Activated naive CD4-positive, alpha-beta T cell (primary cell): ENCODE results near the gene EFNA2.
"Not testable (repeated sequence)": the region's sequence is repeated elsewhere in the genome, so short reads cannot be mapped to it uniquely, and the experiment has no call there.

Experiments
- DNase-seq, 4 experiments: peaks; one replicate each; lab custom pipeline; 2025; lab: John Stamatoyannopoulos, UW

EFNA2 gene

DNA sequence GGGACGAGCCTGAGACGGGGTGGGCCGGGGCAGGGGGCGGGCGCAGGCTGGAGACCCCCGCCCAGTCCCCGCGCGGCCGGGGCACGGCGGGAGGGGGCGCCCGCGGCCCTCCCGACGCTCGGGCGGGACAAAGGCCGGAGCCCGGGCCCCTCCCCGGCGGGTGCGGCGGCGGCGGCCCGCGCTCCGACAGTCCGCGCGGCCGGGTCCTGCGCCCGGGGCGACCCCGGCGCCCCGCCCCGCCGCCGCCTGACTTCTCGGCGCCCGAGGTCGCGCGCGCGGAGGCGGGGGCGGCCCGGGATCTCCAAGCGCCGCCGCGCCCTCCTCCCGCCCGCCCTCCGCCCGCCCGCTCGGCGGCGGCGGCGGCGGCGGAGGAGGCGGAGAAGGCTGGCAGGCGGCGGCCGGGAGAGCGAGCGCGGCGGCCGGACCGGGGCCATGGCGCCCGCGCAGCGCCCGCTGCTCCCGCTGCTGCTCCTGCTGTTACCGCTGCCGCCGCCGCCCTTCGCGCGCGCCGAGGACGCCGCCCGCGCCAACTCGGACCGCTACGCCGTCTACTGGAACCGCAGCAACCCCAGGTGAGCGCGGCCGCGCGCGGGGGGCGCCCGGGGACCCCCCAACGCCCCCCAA is at the start of gene EFNA2:
TSS of gene EFNA2 (plus strand) at position 137 of the 624 bp plus-strand sequence. CDS start at position 433, 296 bp downstream.
- no peak for DNase-seq

DNA sequence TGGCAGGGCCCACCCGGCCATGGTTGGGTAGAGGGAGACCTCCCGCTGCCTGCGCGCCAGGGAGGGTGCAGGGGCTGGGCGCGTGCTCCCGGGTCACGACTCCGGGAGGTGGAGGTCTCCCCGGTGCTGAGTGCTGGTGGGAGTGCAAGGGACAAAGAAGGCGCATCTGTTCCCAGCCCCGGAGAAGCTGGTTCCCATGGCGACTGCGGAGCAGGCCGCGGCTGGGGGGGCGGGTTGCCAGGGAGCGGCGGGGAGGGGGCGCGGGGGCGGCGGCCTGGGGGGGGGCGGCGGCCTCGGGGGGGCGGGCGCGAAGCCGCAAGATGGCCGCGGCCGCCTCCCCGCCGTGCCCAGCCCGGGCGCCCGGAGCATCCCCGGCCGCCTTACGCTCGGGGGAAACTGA is 49.1 kb upstream of the EFNA2 start:
- DNase-seq, result no peak

DNA sequence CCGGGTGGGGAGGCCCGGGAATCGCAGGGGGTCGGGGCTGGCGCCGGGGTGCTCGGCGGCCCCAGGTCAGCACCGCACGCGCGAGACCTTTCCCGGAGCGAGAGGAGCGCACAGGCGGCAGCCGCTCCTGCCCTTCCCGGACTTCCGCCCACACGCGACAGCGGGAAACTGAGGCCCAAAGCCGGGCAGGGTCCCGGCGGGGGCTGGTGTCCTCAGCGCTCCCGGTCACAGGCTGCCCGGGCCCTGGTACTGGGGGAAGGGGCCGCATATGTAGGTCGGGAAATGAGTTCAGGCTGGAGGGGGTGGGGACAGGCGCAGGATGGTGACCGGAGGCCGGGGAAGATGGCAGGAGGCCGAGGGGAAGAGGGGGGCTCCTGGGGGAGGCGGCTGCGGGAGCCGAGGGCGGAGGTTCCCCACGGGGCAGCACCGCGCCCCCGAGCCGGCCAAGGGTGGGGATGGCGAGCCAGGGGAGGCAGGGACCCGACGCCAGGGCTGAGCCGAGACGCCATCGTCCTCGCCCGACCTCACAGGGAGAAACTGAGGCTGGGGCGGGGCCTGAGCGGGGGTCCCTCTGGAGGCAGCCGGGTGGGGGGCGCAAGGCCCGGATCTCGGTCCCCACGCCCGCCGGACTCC is 48.5 kb upstream of the EFNA2 start:
- no peak for DNase-seq

DNA sequence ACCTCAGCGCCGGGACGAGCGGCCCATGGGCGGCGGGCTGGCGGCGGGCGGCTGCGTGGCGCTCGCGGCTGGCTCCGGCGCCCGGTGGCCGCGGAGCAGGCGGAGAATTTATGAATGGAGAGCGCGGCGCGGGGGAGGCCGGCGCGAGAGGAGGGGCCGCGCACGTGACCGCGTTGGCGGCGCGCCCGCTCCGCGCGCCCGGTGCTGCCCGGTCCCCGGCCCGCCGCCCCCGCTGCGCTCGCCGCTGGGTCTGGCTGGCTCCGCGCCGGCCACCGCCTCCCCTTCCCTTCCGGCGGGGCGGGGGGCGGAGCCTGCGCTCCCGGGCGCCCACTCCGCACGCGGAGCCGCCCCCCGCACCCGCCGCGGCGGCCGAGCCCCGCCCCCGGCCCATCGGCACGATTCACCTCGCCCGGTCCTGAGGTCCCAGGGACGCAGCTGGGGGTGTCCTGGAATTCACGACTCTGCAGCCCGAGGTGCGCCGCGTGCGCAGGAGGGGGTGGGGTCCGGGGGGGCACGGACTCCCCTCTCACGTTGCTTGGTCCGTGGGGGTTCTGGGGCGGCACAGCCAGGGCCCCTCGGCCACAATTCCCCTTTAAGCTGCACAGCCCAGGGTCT is 47.8 kb upstream of the EFNA2 start, which contains the start of gene CBARP:
TSS of gene CBARP (minus strand) at position 252 of the 615 bp plus-strand sequence. CDS start 1,905 bp downstream, outside the sequence.
- DNase-seq, result peak in 1 of 4 experiments; percentile 32

DNA sequence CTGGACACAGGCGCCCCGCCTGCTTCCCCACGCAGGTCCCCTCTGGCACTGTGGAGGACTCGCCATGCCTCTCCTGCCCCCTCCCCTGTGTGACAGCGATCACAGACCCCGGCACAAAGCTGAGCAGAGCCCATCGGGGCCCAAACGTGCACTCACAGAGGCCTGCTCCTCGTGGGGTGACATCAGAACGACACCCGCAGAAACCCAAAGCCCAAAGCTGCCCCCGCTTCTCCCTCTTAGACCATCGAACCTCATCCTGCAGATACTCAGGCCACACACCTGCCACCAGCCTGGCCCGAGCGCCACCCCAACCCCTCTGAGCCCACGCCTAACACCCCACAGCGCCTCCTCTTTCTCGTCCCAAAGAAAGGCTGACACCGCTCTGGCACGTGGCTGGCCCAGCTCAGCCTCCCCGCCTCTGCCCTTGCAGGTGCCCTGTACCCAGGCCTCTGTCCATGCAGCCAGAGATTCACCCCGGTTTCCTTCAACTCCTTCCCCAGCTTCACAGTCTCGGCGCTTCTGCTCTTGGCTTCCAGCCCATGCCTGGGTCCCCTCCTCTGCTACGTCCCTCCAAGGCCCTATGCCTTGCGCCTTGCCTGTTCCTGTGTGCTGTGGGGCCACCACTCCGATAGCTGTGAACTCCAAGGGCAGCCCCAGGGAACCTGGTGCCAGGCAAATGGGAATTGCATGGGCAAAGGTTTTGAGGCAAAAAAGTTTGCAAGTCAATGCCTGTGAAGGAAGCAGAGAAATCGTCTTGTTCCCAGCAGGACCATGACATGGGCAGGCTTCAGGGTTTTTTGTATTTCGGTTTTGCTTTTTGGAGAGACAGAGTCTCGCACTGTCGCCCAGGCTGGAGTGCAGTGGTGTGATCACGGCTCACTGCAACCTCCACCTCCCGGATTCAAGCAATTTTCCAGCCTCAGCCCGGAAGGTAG is 47.0 kb upstream of the EFNA2 start:
- DNase-seq, result no peak

DNA sequence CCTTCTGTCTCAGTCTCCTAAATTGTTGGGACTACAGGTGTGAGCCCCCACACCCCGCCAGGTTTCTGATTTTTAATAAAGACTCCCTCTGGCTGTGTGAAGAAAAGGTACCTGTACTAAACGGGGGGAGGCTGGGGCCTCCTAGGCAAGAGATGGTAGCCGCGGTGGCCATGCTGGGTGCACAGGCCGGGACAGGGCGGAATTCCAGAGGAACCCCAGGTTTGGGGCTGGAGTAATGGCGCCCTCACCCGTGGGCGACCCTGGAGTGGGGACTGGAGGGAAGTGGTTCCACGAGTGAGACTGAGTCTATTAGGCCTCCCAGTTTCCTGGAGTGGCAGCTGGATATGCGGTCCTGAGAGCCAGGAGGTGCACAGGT is 46.3 kb upstream of the EFNA2 start:
- no peak for DNase-seq

DNA sequence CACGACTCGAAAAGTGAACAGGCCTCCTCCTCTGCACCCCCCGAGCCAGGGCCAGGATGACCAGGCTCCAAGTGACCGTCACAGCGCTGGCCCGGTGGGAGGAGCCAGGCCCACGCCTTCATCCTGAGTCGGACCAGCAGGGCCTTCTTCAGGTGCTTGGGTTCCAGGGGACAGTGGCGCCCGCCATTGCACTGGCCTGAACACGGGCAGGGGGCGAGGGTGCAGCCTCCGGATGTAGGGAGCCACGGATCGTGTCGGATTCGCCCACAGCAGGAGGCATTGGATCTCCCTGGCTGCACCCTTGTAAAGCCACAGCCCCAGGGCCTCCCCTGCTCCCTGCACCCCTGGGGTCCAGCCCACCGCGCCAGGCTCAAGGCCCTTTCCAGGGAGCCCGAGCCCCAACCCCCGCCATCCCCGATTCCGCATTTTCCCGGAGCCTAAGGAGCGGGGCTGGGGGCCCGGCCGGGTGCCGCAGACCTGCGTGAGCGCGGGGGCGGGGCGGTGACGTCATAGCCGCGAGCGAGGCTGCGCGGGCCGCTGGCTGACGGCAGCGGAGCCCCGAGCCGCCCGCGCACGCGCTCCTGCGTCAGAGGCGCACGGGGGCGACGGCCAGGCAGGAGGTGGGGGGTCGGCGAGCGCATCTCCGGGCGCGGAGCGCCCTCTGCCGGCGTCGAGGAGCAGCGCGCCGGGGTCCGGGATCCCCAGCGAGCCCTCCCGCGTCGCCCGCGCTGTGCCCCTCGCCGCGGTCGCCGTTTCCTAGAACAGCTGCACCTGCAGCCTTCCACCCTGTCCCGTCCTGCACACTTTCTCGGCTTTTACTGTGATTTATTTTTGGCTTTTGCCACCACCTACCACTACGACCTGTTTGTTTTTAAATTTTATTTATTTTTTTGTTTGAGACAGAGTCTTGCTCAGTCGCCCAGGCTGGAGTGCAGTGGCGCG is 45.6 kb upstream of the EFNA2 start:
- peak; percentile 74 to 97 (median 86) for DNase-seq

DNA sequence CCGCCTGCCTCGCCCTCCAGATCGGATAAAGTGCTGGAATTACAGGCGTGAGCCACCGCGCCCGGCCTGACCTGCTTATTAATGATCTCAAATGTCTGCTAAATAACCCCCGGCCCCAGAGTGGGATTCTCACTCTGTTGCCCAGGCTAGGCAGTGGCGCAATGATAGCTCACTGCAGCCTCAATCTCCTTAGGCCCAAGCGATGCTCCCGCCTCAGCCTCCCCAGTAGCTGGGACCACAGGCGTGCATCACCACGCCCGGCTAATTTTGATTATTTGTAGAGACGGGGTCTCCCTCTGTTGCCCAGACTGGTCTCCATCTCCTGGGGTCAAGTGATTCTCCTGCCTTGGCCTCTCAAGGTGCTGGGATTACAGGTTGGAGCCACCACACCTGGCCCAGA is 44.7 kb upstream of the EFNA2 start:
- no peak for DNase-seq

DNA sequence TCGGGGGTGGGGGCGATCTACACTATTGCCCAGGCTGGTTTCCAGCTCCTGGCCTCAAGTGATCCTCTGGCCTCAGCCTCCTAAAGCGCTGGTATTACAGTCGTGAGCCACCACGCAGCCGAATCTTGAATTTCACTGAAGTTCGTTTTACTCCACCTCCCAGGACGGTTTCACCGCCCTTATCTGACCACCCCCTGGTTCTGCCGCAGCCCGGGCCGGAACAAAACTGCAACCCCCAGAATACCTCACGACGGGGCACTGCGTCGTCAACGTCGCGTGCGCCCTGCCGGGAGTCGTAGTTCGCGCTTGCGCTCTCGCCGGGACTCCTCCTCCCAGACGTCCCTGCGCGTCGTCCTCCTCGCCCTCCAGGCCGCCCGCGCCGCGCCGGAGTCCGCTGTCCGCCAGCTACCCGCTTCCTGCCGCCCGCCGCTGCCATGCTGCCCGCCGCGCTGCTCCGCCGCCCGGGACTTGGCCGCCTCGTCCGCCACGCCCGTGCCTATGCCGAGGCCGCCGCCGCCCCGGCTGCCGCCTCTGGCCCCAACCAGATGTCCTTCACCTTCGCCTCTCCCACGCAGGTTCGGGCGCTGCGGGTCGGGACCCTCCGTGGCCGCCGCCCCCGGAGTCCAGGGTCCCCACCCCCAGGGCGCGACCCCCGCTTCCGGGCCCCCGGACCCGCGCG is 44.1 kb upstream of the EFNA2 start, which contains the start of gene ATP5F1D:
TSS of gene ATP5F1D (plus strand) at position 335 of the 679 bp plus-strand sequence. CDS start at position 435, 100 bp downstream.
- peak; percentile 52 to 93 (median 82) for DNase-seq

DNA sequence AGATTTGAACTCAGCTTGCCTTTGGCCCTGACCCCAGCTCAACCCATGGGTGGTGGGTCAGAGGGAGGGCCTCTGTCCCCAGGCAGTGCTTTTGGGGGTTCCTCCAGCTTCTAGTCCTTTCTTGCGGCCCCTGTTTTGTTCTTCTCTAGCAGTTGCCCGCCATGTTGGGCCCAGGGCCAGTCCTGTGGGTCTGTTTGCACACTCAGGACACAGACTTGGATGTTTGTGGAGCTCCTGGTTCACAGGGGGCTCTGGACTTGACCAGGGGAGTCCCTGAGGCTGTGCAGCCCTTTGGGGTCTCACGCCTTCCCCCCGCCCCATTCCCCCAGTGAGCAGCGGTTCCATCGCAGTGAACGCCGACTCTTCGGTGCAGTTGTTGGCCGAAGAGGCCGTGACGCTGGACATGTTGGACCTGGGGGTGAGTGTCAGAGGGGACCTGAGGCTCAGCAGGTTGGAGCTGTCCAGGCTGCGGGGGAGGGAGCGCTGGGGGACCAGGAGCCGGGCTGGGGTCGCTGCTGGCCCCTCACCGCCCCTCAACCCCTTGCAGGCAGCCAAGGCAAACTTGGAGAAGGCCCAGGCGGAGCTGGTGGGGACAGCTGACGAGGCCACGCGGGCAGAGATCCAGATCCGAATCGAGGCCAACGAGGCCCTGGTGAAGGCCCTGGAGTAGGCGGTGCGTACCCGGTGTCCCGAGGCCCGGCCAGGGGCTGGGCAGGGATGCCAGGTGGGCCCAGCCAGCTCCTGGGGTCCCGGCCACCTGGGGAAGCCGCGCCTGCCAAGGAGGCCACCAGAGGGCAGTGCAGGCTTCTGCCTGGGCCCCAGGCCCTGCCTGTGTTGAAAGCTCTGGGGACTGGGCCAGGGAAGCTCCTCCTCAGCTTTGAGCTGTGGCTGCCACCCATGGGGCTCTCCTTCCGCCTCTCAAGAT is 41.6 kb upstream of the EFNA2 start:
- peak; percentile 69 to 88 (median 82) for DNase-seq

DNA sequence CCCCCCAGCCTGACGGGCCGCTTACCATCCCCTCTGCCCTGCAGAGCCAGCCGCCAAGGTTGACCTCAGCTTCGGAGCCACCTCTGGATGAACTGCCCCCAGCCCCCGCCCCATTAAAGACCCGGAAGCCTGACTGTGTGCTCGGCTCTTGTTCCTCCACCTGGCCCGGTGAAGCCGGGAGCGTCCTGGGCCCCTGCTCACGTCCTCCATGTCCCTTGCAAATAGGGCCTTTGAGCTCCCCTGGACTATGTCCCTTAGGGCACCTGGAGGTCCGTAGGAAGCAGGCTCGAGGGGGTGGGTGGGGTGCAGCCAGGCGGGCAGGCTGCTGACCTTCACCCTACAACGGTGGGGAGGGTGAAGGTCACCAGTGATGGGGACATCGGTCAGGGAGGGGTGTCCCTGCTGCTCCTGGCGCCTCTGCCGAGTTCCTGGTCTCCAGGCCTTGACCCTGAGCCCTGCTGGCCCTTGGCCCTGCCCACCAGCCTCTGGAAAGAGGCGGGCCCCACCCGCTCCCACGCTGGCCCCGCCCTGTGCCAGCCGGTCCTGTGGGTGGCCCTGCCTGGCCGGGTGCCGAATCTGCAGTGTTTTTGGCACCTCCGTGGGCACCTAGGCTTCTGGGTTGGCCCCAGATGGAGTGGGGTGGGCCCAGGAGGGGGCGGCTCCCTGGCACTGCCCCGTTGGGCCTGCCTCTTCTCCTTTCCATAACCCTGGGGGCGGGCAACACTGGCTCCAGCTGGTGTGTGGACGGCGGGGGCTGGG is 40.8 kb upstream of the EFNA2 start:
- no peak for DNase-seq

DNA sequence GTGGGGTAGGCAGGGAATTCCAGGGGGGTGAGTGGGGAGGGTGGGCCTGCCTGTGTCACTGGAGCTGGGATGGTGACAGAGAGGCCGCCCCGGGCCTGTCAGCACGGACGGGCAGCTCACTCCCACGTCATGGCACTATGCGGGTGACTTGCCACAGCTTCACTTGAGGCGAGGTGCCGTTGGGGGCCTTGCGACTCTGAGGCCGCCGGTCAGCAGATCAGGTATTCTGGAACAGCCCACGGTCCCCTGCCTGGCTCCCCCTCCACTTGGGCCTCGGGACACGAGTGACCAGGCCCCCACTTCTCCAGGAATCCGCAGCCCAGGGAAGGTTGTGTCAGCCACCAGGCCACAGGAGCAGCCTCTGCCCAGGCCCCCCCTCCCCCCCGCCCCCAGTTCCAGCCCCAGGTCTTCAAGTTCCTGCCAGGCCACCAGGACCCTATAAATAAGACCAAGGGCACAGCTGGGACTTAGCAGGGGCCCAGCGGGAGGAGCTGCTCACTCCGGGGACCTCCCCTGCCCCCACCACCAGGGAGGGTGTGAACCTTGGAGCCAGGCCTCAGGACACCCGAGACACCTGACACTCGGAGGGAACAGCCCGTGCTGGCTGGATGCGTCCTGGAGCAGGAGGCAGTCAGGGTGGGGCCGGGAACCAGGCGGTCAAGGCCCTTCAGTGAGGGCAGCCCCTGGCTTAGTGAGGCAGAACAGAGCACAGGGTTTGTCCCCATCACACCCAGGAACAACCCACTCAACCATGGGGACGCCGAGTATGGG is 40.0 kb upstream of the EFNA2 start:
- DNase-seq, result no peak

DNA sequence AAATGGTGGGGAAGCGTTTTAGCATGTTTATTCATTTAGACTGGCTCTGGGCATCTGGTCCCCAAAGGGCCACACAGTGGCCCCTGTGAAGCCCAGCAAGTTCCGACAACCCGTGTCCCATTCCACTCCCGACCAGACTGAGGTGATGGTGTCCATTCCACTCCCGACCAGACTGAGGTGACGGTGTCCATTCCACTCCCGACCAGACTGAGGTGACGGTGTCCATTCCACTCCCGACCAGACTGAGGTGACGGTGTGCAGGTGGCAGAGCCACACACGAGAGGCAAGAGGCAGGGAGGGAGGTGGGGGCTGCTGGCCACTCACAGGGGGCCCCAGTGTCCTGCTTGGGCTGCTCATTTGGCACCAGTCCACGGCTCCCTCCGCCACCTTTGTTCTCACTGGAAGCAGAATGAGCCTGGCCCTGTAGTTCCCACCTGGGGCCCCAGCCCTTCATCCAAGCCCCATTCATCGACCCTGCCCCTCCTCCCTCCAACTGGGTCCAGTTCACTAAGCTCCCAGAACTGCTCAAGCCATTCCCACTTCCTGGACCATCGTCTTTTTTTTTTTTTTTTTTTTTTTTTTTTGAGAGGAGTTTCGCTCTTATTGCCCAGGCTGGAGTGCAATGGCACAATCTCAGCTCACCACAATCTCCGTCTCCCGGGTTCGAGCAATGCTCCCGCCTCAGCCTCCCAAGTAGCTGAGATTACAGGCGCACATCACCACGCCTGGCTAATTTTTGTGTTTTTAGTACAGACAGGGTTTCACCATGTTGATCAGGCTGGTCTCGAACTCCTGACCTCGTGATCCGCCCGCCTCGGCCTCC is 39.2 kb upstream of the EFNA2 start:
- DNase-seq, result not testable (repeated sequence)

DNA sequence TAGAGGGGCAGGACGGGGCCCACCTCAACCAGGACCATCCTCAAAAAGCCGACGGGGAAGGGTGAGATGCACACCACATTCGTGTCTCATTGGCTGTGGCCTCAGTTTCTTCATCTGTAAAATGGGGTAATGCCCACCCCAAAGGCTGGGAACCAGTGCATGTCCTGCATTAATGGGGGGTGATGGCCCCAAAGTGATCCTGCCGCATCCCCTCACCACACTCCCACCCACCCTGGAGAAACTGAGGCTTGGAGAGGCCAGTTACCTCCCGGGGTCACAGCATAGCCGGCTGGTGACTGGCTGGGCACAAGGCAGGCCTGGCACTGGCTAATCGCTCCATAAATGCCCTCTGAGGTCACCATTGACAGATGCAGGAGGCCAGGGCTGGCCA is 37.9 kb upstream of the EFNA2 start:
- no peak for DNase-seq

DNA sequence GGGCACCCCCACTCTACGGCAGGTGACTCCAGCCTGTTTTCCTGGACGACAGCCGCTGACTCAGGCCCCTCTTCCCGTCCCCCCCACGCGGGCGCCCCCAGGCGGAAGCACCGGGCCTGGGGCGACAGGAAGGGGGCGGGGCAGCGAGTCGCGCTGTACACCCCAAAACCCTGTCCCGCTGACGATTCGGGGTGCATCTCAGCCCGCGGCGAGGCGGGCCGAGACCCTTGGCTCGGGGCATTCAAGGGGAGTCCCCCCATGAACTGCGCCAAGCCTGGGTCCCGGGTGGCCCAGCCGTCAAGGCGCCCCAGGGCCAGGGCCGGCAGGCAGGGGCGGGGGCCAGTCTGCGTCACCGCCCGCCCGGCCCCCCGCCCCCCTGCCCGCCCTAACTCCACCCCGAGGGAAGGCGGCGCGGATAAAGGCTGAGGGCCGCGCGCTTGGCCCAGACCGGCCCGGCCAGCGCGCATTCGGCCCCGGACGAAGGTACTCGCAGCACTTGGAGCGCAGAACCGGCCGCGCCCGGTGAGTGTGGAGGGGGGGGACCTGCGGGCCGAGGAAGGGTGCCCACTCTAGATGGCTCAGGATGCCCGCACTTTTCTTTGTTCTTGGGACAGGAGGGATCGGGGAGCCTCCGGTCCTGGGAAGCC is 37.4 kb upstream of the EFNA2 start, which contains the start of gene MIDN:
TSS of gene MIDN (plus strand) at position 445 of the 647 bp plus-strand sequence. CDS start 1,714 bp downstream, outside the sequence.
- DNase-seq, result peak in 2 of 4 experiments; percentile 35 to 68

DNA sequence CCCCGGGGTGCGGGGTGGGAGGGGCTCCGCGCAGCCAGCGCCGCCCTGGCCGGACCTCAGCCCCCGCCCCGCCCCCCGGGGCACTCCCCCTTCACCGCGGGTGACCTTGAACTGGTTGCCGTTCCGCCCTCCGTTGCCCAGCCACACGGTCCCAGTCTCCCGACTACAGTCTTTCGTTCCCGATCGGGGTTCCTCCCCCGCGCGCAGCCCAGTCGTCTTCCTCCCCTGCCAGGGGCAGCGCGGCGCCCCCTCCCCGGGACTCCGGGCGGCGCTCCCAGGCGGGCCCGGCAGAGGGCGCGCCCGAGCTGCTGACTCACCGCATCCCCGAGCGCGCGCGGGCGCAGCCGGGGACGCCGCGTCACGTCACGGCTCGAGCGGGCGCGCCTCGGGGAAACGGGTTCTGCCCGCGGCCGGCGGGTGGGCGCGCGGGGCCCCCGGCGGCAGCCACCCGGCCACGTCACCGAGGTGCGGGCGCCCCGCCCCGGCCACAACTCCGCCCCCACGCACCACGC is 36.8 kb upstream of the EFNA2 start:
- DNase-seq, result peak; percentile 70 to 86 (median 81)
